NCI-H128 (cell line): ENCODE data around the gene CCDC85C.

Experiments used
- DNase-seq: peaks from one replicate; lab custom pipeline; 2025; ENCODE audit not compliant: unreplicated experiment; lab: John Stamatoyannopoulos, UW

CCDC85C gene

DNA sequence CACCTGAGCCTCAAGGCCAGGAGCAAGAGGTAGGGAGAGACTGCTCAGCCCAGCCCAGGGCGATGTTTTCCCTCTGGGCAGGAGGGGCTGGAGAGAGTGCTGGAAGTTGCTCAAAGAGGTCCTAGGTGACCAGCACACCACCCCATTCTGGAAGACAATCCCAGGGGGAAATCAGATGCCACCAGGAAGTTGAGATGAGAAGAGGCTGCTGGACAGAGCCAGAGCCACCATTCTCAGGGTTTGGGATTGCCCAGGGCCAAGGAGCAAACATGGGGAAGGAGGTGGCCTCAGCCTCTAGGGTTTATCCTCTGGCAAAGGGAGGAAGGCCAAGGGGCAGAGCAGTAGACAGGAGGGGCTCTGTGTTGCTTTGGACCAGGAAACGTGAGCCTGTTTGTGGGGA is 11.6 kb downstream of the CCDC85C start:
- no peak for DNase-seq

DNA sequence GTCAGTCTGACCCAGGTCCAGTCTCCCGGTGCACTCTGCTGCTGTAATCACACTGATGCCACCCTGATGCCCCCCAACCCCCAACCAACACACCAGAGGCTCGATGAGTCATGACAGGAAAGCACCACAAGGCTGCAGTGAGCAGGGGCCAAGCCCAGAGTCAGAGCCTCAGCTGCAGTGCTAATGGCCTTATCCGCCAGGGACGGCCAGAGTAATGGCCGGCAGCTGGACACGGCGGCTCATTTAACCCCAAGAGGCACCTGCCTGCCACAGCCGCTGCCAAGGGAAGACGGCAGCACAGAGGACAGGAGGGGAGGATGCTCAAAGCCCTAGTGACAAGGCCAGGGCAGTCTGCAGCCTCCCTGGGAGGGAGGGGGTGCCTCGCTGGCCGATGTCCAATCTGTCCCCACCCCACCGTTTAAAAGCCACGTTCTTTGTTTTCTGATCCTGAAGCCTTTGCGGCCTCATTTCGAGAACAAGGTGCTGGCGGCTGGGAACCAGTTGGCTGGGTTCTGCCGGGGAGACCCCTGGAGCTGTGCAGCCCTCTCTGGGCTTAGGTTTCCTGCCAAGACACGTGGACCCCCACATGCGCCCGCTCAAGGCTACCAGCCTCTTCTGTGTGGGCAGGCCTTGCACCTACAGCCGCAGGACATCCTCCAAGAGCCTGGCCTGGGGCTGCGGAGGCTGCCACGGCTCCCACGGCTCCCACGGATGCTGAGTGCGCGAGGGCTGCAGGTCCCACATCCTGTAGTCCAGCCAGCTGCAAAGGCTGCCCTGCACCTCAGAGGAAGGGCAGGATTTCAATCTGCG is 13.1 kb downstream of the CCDC85C start:
- no peak for DNase-seq

DNA sequence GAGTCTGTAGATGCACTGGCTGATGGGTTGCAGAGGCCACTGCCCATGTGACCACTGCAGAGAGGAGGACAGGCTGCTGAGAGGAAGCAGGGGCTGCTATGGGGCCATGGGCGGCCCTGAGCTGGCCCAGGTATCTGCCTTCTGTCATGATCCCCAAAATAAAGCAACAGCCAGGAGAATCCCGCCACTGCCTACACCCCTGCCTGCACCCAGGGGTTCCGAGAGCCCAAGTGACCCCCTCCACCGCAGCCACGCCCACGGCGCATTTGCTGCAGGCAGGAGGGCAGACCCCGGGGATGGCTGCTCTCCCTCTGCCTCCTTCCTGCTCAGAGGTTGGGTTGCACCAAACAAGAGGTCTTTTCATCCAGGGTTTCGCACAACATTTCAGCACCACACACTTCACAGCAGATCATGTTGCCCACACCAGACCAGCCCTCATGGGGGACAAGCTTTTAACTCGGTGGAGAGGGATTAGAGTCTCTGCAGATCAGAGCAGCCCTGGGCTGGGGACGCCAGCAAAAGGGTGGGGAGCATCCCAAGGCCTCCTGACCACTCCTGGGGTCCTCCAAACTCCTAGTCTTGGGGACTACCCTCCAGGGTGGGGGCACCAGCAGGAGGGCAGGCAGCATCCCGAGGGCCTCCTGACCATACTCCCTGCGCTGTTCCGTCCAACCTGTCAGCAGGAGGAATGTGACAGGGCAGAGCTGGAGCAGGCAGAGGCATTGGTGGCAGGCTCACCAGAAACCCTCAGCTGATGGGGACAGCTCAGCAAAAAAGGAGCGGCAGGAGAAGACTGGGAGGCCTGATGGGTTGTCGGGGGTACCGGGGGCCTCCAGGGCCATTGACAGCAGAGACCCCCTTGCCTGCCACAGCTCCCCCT is 14.1 kb downstream of the CCDC85C start:
- no peak for DNase-seq

DNA sequence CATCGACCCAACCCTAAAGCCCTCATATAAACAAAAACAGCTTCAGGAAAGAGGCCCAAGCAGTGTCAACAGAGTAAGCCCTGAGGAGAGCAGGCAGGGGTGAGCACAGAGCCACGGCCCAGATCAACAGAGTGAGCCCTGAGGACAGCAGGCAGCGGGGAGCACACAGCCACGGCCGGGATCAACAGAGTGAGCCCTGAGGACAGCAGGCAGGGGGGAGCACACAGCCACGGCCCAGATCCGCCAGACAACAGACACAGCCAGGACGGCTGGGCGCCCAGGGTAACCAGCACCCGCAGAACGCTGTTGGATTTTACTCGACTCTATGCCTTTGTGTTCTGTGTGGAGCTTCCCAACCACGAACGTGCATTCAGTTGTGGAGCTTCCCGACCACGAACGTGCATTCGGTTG is 15.0 kb downstream of the CCDC85C start:
- no peak for DNase-seq

DNA sequence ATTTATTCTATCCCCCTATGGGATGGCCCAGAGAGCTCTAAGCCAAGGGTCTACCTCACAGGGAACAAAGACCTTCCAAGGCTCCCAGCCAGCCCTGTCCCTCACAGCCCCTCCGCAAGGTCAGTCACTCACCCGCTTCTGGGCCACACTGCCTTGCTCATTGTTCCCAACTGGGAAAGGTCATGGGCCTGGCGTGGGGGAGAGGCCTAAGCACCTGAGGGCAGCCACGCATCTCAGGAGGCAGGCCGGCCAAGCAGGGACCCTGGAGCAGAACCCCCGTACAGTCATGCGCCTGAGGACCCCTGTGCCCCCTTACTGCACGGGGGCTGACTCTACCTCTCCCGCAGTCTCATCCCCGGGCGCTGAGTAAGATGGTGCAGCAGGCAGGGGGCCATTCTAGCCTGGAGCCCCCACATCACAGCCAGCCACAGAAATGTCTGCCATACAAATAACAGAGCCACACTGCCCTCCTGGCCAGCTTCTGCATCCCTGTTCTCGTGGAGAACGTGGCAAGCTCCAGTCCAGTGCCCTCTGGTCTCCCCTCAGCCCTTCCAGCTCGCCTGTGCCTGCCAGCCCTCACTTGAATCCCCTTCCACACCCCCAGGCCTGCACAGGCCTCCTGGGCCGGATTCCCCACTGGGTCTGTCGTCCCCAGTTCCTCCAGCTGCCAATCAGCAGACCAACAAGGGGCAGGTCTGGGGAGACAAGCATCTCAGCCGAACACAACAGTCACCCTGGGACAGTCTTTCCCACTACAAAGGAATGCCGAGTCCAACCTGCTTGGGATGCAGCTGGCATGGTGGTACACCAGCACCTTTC is 16.3 kb downstream of the CCDC85C start:
- DNase-seq: no peak

DNA sequence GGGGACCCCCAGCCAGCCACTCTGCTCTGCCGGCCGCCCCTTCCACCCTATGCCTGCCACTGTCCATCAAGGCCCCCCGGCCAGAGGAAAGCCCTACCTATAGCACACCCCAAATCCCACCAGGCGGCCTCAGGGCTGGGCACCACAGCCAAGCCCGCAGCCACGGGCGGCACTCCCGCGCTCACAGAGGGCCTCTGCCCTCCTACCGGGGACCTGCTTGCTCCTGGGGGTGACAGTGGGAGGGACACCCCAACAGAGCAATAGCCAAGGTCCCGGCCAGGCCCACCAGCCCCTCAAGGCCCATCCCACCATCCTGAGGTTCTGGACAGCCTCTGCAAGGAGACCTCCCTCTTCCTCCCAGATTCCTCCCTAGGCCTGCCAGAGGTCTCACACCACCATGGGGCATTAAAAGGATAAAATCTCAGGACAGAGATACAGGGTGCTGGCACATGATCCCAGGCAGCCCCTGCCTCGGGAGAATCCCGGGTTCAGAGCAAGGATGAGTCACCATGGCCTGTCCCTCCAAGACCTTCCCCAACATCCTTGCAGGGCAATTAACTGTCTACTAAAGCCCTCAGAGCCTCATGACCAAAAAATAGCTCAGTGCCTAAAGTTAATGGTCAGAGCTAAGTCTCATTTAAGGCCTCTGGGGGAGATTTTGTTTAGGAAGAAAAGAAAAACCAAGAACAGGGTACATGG is 17.1 kb downstream of the CCDC85C start:
- DNase-seq: no peak

DNA sequence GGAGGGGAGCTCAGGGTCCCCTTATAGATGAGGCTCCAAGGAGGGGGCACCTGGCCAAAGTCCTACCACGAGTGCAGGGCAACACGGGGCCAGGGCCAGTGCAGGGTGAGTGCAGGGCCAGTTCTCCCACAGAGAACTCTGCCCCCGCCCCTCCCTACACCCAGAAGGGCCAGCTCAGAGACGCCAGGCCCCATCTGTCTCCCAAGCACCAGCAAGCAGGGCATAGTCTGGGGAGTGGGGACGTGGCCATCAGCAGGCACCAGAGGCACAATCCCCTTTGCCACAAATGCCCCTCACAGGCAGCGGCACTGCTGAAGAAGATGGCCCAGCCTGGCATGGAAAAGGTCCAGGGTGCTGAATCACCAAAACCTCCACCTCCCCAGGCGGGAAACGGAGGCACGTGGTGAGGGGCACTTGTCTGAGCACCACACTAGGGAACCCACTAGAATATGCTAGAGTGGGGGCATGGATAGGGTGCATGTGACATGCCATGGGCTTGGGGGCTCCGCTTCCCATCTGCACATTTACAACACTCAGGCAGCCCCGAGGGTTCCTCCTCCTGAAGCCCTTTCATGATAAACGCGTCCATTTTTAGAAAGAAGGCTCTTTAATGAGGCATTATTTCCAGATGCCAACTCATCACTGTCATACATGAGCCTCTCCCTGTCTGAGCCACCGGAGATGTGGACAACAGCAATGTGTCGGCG is 17.8 kb downstream of the CCDC85C start:
- no peak for DNase-seq

DNA sequence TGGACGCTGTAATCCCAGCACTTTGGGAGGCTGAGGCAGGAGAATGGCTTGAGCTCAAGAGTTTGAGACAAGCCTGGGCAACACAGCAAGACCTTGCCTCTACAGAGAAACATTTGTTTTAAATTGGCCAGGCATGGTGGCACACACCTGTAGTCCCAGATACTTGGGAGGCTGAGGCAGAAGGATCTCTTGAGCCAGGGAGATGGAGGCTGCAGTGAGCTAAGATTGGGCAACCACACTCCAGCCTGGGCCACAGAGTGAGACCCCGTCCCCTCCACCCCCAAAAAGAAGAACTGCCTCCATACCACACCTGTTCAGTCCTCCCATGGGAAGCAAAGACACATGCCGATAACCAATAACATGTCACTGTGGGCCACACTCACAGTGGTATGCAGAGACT is 19.2 kb downstream of the CCDC85C start:
- DNase-seq: no peak

DNA sequence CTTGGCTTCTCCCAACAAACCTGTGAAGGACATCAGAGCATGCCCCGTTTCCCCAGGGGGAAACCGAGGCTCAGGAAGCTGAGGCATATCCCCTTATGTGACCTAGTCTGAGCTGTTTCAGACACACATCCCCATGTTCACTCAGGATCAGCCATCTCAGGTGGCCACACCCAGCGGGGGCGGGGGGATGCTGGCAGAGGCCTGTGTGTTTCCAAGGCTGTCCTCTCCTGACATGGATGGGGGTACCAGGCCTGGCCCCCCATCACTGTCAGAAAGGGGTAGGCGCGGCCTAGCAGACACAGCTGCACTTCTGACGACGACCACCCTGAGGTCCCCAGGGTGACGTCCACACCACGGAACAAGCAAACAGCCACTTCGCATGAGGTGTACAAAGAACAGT is 22.1 kb downstream of the CCDC85C start:
- no peak for DNase-seq

DNA sequence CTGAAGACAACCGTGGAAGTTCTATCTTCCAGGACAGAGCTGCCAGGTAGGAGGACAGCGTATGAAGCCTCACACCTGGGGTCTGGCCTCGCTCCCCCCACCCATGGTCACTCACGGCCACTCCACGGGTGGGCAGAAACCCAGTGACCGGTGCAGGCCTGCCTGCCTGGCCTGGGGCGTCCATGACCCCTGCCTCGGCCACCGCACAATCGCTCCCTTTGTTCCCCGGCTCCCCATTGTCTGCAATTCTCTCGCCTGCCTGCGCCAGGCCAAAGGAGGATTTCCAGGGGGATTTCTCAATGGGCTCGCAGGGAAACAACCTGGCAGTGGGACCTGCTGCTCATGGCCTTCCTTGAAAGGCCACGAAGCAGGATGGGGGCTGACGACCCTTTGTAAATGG is 22.6 kb downstream of the CCDC85C start:
- DNase-seq: no peak

DNA sequence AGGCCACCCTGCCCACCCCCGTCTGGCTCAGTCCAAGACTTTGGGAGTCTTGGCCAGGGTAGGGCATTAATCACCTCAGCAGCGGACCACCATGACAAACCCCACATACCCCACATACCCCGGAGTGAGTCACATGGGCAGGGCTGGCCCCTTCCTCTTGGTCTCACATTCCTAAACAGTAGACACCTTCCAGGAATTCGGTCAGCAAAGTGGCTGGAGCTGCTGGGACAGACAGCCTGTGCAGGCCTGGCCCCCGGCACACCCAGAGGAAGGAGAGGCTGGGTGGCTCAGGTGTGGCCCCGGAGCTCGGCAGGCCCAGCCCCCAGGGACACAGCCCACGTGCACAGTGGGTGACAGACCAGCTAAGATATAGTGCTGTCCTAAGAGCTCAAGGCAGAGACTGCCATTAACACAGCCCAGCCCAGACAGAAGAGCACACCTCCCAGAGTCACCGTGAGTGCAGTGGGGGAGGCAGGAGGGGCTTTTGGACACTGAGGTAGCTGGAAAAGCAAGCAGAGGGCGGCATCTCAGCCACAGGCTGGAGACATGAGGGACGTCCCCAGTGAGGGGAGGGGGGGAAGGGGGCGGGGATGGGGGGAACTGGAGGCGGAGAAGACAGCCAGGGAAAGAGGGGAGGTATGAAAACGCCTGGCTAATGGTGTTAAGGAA is 24.0 kb downstream of the CCDC85C start:
- DNase-seq: no peak

DNA sequence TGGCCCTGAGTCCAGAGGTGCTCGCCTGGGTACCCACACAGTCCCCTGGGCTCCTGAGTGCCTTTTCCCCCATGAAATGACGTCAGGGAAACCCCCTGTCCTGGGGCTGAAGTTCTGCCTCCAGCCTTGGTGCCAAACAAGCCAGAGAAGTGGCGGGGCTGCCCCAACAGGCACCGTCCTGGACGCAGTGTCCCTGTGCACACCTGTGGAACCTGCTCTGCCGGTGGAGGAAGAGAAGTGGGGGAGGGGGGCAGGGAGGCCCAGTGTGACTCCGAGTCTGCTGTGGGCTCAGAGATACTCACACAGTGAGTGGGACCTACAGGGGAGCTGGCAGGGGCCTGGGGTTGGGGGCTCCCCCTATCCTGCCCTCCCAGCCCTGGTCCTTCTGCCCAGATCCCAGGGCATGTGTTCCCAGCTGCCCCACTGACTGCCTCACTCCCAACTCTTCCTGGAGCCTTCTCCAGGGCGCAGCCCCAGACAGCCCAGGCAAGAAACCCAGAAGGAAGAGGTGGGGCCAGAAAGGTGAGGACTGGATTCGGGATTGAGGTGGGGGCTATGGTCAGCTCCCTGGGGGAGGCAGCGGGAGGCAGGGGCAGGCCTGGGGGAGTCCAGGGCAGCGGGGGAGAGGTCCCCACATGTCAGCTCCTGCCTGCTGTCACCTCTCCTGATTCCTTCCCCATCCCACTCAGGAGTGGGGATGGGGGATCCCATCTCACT is 24.7 kb downstream of the CCDC85C start:
- DNase-seq: no peak

DNA sequence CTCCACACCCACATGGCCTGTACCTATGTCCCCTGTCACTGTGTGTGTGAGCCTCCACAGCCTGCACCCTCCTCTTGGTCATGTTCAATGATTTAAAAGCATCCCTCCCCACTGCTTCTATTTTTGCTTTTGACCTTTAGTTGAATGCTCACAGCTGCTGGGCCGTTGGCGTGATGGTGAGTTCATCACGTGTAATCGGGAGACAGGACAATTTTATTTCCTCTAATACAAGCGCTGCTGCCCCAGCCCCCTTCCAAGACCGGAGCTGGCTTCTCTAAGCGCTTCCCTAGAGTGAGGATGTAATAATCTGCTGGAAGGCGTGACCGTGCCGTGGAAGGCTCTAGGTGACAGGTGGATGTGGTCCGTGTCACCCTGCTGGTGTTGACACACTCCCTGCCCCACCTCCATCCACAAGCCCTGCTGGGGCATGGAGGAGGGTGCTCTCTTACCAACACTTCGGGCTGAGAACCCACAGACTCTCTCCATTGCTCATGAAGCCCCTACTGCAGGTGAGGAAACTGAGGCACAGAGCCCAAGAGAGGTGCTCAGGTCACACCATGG is 25.4 kb downstream of the CCDC85C start:
- no peak for DNase-seq

DNA sequence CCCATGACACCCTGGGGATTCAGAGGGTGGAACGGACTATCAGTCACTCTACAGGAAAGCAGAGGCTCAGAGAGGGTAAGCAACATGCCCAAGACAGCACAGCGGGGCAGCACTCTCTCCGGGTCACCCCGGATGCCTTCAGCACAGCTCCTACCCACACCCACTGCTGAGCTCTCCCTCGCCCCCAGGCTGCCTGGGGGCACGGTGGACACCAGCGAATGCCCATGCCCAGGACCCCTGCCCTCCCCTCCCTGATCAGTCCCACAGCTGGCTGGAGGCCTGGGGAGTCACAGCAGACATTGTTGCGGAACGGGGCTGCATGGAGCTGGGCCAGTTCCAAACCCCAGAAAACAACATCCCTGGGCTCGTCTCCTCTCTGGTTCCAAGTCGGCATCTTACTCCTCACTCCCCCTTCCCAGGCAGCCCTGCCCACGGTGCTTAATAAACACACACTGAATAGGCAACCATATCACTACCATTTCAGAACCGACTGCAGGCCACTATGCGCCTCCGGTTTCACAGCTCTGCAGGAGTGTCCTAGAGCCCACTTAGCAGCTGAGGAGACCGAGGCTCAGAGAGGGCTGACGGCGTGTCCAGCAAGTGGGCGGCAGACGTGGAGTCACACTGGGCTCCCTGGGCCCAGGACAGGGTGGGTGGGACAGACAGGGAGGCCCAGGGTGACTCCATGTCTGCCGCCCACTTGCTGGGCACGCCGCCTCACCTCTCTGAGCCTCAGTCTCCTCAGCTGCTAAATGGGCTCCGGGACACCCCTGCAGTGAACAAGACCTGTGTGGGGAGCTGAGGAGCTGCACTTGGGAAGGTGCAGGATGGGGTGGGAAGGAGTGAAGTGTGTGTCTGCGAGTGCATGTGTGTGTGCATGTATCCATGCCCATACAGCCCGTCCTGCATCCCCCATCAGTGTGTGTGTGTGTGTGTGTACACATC is 27.0 kb downstream of the CCDC85C start:
- no peak for DNase-seq

DNA sequence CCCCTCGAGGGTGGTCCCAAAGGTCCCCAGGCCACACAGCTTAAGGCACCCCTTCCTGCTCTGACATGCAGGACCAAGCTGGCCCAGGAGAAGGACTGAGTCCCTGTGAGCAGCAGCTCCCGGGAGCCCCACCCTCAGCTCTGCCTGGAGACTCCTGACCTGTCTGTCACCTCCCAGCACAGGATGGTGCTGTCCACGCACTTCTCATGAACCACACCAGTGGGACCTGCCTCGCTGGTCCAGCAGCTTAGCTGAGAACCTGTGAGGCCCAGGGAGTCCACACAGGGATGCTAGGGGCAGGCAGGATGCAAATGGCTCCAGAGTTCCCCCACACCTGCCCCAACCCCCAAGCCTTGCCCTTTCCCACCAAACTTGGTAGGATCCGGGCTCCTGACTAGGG is 27.7 kb downstream of the CCDC85C start:
- DNase-seq: no peak

DNA sequence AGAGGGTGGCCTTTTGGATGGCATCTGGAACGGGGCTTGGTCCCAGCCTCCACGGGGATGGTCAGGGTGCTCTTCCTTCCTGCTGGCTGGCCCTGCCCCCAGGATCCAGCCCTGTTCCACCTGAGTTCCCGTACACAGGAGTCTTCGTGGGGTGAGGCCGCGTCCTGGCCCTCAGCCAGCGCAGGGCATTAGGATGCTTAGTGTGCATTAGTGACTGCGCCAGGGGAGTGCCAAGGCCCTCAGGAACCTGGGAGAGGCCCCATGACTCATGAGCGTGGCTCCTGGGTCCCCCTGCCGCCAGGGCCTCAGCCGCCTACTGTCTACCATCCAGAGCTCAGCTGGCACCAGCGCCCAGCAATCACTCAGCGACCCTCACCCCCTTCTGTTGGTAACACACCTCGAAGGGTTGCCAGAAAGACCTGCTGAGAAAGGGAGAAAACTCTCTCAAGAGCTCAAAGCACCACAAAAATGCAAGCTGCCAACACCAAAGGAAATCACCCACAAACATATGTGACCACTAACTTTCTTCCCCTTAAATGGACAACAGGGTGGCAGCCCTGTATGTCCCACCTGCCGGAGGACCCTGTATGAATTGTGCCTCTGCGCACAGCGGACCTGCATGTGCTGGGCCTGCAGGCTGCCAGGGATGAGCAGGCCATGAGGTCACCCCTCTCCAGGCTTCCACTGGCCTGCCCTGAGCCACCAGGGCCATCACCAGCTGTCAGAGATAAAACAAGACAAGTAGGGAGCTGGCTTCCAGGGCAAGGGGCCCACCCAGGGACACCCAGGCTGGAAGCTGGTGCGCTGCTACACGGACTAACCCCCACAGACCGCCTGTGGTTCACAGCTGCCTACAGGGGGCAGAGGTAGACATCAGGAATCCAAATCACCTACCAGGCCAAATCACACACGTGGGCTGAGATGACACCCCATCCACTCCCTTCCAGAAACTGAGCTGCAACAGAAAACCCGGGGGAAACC is 28.7 kb downstream of the CCDC85C start:
- DNase-seq: peak; percentile 39
